ENCODE measurements around the gene SLC10A7.

- no peak for TF ChIP-seq POLR2AphosphoS5 (IDR thresholded peaks at IDR 0.05)
- TF ChIP-seq CTCF (IDR thresholded peaks at IDR 0.05) = no peak
- TF ChIP-seq EP300 (IDR thresholded peaks at IDR 0.05) = no peak
- TF ChIP-seq POLR2A (IDR thresholded peaks at IDR 0.05) = no peak
Observed at GRCh38 chr4:146486565-146486964, 35.2 kb downstream of the SLC10A7 start.
